ENCODE data around the gene ARHGEF38. TPM values are rescaled to one million over a fixed set of nuclear protein-coding genes. Genes with fewer than 3 reads are reported as not detected.

ARHGEF38 gene
- total RNA-seq, 1 donor from 2014 or later = not detected

GRCh38 chr4:105670684-105671083 is 118.3 kb downstream of the ARHGEF38 start:
- TF ChIP-seq, protein P1, sequence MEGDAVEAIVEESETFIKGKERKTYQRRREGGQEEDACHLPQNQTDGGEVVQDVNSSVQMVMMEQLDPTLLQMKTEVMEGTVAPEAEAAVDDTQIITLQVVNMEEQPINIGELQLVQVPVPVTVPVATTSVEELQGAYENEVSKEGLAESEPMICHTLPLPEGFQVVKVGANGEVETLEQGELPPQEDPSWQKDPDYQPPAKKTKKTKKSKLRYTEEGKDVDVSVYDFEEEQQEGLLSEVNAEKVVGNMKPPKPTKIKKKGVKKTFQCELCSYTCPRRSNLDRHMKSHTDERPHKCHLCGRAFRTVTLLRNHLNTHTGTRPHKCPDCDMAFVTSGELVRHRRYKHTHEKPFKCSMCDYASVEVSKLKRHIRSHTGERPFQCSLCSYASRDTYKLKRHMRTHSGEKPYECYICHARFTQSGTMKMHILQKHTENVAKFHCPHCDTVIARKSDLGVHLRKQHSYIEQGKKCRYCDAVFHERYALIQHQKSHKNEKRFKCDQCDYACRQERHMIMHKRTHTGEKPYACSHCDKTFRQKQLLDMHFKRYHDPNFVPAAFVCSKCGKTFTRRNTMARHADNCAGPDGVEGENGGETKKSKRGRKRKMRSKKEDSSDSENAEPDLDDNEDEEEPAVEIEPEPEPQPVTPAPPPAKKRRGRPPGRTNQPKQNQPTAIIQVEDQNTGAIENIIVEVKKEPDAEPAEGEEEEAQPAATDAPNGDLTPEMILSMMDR (IDR thresholded peaks at IDR 0.05) = no peak
- H3K4me1 ChIP-seq = no peaks in the 10 kb centered on the region
- no peak for DNase-seq (ENCODE audit: low spot score in 2 of 2)
- no peaks in the 10 kb centered on the region for H3K36me3 ChIP-seq
- intact Hi-C loops (cut with DNase I) = no loop called here
- no peak overlapping the region for H3K27ac ChIP-seq
- no peaks in the 10 kb centered on the region for H3K9me3 ChIP-seq
- H3K4me3 ChIP-seq = no peak overlapping the region
- no peaks in the 10 kb centered on the region for H3K27me3 ChIP-seq

DNA sequence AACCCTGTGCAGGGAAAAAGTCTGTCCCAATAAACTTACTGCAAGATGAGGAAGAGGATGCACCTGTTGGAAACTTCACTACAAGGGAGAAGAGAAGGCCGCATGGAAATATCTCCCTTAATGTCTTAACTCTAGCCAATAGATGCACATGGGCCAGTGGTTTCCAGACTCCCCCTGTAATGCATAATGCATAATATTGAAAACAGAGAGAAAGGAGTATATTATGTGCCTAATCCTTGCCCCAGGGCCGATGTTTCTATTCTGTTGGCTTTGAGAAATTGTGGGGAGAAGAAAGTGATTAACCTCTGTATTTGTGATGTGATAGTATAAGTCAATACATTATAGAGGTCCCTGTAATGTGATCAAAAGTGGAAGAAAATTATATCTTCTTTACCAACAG is 118.9 kb downstream of the ARHGEF38 start:
- TF ChIP-seq, protein P1 (IDR thresholded peaks at IDR 0.05) = no peak
- Histone ChIP-seq H3K27me3 (no peaks in the 10 kb centered on the region), H3K27ac (no peak overlapping the region), H3K36me3 (no peaks in the 10 kb centered on the region), H3K9me3 (no peaks in the 10 kb centered on the region), H3K4me1 (no peaks in the 10 kb centered on the region), H3K4me3 (no peak overlapping the region)
- intact Hi-C loops (cut with DNase I) = no loop called here
- no peak for DNase-seq (ENCODE audit: low spot score in 2 of 2)

- Histone ChIP-seq H3K4me1 (no peaks in the 10 kb centered on the region), H3K36me3 (no peaks in the 10 kb centered on the region), H3K4me3 (no peak overlapping the region), H3K27me3 (no peaks in the 10 kb centered on the region), H3K9me3 (no peaks in the 10 kb centered on the region), H3K27ac (no peak overlapping the region)
- TF ChIP-seq, protein P1 (IDR thresholded peaks at IDR 0.05) = no peak
- no peak for DNase-seq (ENCODE audit: low spot score in 2 of 2)
- intact Hi-C loops (cut with DNase I) = no loop called here
Measured at GRCh38 chr4:105674011-105674410, 121.6 kb downstream of the ARHGEF38 start.

DNA sequence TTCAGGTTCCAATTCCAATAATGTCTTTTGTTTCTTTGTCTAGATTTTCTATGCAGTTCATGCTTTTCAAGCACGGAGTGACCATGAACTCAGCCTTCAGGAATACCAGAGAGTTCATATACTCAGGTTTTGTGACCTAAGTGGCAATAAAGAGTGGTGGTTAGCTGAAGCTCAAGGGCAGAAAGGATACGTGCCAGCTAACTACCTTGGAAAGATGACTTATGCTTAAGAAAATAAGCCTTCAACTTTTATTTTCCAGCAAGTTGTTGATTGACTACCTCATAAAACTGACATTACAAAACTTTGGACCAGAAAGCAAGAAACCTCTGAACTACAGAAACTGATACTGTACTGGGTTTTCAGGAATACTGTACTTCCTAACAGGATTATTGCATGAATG is 125.3 kb downstream of the ARHGEF38 start:
- intact Hi-C loops (cut with DNase I) = loop anchor here (2.0 kb wide), 1 partner anchor 17 kb away; no protein-coding TSS in a partner anchor
- H3K36me3 ChIP-seq = peaks cover 0 to 5% of the 10 kb centered on the region in 2 donors
- H3K4me1 ChIP-seq = no peaks in the 10 kb centered on the region
- H3K27me3 ChIP-seq = no peaks in the 10 kb centered on the region
- no peak overlapping the region for H3K4me3 ChIP-seq
- DNase-seq (ENCODE audit: low spot score in 2 of 2) = no peak
- H3K9me3 ChIP-seq = no peaks in the 10 kb centered on the region
- TF ChIP-seq, protein P1 (IDR thresholded peaks at IDR 0.05) = no peak
- H3K27ac ChIP-seq = no peak overlapping the region

DNA sequence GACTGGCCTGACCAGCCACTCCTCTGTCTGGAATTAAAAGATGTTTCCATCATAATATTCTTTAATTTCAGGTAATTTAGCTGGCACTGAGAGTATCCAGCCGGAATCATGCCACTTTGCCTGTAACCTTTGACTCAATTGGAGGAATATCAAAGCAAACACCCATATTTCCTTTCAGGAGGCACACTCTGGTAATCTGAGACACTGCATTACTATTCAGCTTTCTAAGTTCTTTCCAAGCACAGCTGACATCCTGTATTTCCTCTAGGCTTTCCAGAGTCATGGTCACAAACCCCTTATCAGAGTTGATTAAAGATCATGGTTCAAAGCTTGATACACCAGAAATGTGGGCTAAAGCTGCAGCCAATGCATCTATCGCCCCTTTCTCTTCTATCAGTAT is 126.8 kb downstream of the ARHGEF38 start:
- no peak for DNase-seq (ENCODE audit: low spot score in 2 of 2)
- Histone ChIP-seq H3K4me3 (no peak overlapping the region), H3K36me3 (peaks cover 0 to 9% of the 10 kb centered on the region in 2 donors), H3K27me3 (no peaks in the 10 kb centered on the region), H3K4me1 (no peaks in the 10 kb centered on the region), H3K27ac (no peak overlapping the region), H3K9me3 (no peaks in the 10 kb centered on the region)
- intact Hi-C loops (cut with DNase I) = loop anchor here (2.0 kb wide), 1 partner anchor 16 kb away; no protein-coding TSS in a partner anchor
- TF ChIP-seq, protein P1 (IDR thresholded peaks at IDR 0.05) = no peak

DNA sequence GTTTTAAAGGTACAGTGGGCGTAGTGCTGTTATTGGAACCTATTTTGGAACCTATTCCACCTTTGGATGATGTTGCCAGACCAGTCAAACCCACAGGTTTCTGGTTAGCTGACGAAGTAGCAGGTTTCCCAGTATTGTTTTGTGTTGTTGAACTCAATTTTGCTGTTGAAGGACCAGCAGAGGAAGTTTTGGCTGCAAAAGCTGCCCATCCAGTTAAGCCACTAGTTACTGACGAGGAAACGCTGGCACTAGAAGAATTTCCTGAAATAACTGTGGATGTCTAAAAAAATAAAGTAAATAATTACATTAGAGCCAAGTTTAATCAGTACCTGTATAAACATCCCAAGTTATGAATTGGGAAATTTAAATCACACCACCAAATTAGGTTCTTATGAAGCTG is 130.6 kb downstream of the ARHGEF38 start:
- H3K9me3 ChIP-seq = no peaks in the 10 kb centered on the region
- H3K4me3 ChIP-seq = no peak overlapping the region

More for the DNA sequence above, 130.6 kb downstream of the ARHGEF38 start:
- intact Hi-C loops (cut with DNase I) = loop anchor here (10.0 kb wide), 1 partner anchor 158 kb away; no protein-coding TSS in a partner anchor
- TF ChIP-seq, protein P1 (IDR thresholded peaks at IDR 0.05) = no peak
- Histone ChIP-seq H3K27me3 (no peaks in the 10 kb centered on the region), H3K4me1 (no peaks in the 10 kb centered on the region), H3K27ac (no peak overlapping the region), H3K36me3 (peaks cover 3 to 28% of the 10 kb centered on the region in 2 donors)
- DNase-seq (ENCODE audit: low spot score in 2 of 2) = no peak

Data from ascending aorta (tissue), 2 donors.